Right cardiac atrium (tissue), 5 donors: ENCODE results near the gene SYNJ2. TPM values are rescaled to one million over a fixed set of nuclear protein-coding genes. Genes with fewer than 3 reads are reported as not detected.

Source experiments
- ATAC-seq, 2 donors: fragments of 200-7000 bp; cut with Tn5 transposase; one replicate each; pipeline versions ENCODE4 v1.8.0 to v1.9.1; 2020; ENCODE audit warnings: moderate library complexity in 2 of 2, mild to moderate bottlenecking in 1 of 2
- DNase-seq, 3 donors: peaks; one replicate each; pipeline ENCODE4 v3.0.0-alpha.2; 2020
- H3K27ac ChIP-seq: one replicate; pipeline ENCODE4 v1.5.1; 2013; ENCODE audit warnings: mild to moderate bottlenecking, low read length, control low read depth, moderate library complexity
- H3K27me3 ChIP-seq: one replicate; pipeline ENCODE4 v1.6.1; 2013; ENCODE audit not compliant: control insufficient read depth, insufficient read depth
- H3K4me1 ChIP-seq: one replicate; pipeline ENCODE4 v1.6.1; 2013; ENCODE audit warnings: low read length; ENCODE audit not compliant: control insufficient read depth, insufficient read depth
- H3K4me3 ChIP-seq: one replicate; pipeline ENCODE4 v1.5.1; 2013; ENCODE audit warnings: low read length, control low read depth
- H3K9me3 ChIP-seq: one replicate; pipeline ENCODE4 v1.6.1; 2013; ENCODE audit warnings: low read length; ENCODE audit not compliant: control insufficient read depth
- WGBS: extraction: QIAGEN DNeasy Blood & Tissue Kit; methylation state at CpG from one replicate; pipeline ENCODE4 v1.1.7; 2013; 5-methylcytosine and 5-hydroxymethylcytosine counted together
- intact Hi-C, 4 donors: fragments of 100-400 bp; cut with DNase I; formaldehyde crosslinking; loops; one replicate each; pipeline versions ENCODE4 v1.11.0 to v1.14.0; 2022 to 2023
- polyA plus RNA-seq: library from polyadenylated mRNA; stranded (reverse); fragments of 200-250 nt; gene quantifications from one replicate; pipeline ENCODE4 v1.2.3, GENCODE V29; 2013
- total RNA-seq, 4 donors: library from RNA; stranded (reverse); fragmentation: NEBNext Ultra II Directional; extraction: Animal tissue kit (Norgen Biotek cat#: 25700); gene quantifications; one replicate each; pipeline ENCODE4 v1.2.1, GENCODE V29; 2021
- donor health status: healthy with polysubstance abuse.
- donor health status: DM: no; HTN: yes; CAD: no.
- donor health status: DM: no; HTN: no; CAD: no.
- donor health status: DM: no; HTN: yes; CAD: no; lungs with severe emphysema.
- donor health status: DM: yes; HTN: yes; CAD: no.

The SYNJ2 gene
- total and polyA plus RNA-seq, 5 donors, result 9.5 to 26.3 (median 19.6) TPM

DNA sequence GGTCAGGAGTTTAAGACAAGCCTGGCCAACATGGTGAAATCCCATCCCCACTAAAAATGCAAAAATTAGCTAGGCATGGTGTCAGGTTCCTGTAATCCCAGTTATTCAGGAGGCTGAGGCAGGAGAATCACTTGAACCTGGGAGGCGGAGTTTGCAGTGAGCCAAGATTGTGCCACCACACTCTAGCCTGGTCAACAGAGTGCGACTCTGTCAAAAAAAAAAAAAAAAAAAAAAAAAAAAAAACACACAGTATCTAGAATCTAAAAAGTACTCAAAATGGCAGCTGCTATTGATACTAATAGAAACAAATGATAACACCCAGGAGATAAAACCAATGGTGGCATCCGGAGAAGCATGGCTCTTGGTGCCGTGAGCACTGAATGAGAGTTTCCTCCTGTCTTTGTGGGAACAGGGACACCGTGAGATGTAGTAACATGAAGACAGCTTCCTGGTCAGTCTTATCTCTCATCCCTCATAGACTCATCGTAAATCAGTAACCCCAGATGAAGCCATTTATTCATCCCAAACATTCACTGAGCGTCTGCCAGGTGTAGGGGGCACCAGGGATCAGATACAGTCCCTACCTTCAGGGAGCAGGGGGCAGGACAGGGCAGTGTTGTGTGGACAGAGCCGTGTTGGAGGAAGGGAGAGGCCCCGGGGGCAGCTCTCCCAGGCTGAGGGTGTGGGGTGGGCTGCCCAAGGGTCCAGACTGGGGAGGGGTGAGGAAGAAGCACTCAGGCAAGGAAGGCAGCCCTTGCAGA is 66.1 kb downstream of the SYNJ2 start:
- intact Hi-C loops, result loop anchor here in 1 of 4 donors (10.0 kb wide), 1 partner anchor 63 kb away; the partner anchor contains the start of gene SYNJ2
- Histone ChIP-seq H3K9me3 (no peaks in the 10 kb centered on the region), H3K27me3 (no peaks in the 10 kb centered on the region), H3K4me1 (peaks cover 4% of the 10 kb centered on the region), H3K27ac (no peak overlapping the region), H3K4me3 (no peak overlapping the region)
- no peak for ATAC-seq
- WGBS, result 77% methylated on average over 9 of the region's 9 CpGs
- DNase-seq, result no peak

DNA sequence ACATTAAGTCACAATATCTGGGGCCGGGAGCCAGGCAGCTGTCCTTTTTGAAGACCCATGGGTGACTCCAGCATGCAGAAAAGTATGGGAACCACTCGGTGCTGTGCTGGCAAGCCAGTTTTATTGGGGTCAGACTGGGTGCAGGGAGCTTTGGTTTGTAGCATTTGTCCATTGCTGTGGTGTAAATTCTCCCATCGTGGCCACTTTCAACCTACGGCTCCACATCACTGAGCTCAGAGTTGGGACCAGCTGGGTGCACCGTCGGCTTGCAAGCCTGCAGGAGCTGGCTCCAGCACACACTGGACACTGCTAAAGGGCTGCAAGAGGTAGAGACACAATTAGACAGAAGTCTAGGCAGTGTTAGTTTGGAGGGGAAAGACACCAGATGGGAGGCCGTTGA is 66.9 kb downstream of the SYNJ2 start:
- peaks cover 4% of the 10 kb centered on the region for H3K4me1 ChIP-seq
- no peak overlapping the region for H3K4me3 ChIP-seq
- H3K9me3 ChIP-seq, result no peaks in the 10 kb centered on the region
- 93% methylated on average over 7 of the region's 7 CpGs for WGBS
- no peak for ATAC-seq
- H3K27ac ChIP-seq, result no peak overlapping the region
- intact Hi-C loops, result loop anchor here in 1 of 4 donors (10.0 kb wide), 1 partner anchor 64 kb away; the partner anchor contains the start of gene SYNJ2
- DNase-seq, result no peak
- no peaks in the 10 kb centered on the region for H3K27me3 ChIP-seq

DNA sequence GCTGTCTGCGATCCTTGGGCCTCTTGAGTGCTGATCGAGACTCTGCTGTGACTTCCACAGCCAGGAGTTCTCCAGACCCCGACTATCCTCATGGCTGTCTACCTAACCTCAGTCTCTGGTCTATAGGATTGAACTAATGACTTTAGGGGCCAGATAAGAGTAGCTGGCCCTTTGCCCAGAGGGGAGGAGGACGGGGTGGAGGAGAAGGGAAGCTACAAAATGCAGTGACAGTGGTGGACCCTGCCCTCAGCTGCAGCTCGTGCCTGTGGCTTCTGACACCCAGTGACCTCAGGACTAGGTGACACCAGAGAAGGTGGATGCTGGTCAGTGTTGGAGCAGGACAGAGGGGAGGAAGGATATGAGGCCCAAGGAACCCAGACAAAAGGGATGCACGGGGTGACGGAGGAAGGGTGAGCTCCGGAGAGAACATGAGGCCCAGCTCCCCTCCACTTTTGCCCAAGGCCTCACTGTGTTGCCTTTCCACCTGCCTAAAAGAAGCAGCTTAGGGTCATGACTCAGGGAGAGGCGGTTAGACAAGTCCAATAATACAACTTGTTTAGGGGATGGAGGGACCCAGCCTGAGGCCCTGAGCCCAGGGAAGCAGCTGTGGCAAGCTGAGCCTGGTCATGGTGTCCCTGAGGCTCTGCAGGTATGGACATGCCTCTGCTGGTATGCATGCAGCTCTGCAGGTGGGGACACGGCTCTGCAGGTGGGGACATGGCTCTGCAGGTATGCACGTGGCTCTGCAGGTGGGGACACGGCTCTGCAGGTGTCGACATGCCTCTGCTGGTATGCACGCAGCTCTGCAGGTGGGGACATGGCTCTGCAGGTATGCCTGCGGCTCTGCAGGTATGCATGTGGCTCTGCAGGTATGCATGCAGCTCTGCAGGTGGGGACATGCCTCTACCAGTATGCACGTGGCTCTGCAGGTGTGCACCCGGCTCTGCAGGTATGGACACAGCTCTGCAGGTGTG is 67.7 kb downstream of the SYNJ2 start:
- DNase-seq, result peak in 1 of 3 donors; percentile 41
- Histone ChIP-seq H3K27ac (no peak overlapping the region), H3K9me3 (no peaks in the 10 kb centered on the region), H3K4me3 (no peak overlapping the region), H3K4me1 (peaks cover under 1% of the 10 kb centered on the region), H3K27me3 (no peaks in the 10 kb centered on the region)
- no peak for ATAC-seq
- WGBS, result 89% methylated on average over 17 of the region's 17 CpGs
- intact Hi-C loops, result loop anchor here in 1 of 4 donors (10.0 kb wide), 1 partner anchor 65 kb away; the partner anchor contains the start of gene SYNJ2

DNA sequence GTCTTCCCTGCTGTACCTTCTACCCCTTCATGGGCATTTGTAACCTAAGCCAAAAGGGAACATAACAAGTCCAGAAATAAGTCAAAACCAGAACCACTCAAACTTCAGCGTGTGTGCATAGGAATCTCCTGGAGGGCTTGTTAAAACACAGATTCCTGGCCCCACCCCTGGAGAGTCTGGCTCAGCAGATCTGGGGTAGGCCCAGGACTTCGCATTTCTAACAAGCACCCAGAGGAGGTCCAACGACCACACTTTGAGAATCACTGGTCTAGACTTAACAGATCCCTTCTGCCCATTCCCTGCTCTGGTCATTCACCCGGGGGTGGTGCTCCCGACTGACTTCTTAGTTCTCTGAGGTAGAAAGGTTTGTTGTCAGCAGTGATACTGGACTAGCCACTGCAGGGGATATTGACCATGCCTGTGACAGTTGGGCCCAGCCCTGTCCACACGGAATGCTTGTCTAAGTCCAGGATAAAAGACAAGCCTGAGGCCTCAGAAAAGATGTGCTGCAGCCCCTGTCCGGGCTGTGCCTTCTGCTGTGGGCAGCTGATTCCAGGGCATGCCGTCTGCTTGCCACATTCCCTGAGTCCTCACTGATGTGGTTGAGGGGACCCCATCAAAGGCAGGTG is 68.6 kb downstream of the SYNJ2 start:
- H3K27me3 ChIP-seq, result no peaks in the 10 kb centered on the region
- no peak overlapping the region for H3K27ac ChIP-seq
- intact Hi-C loops, result no loop called here
- ATAC-seq (no peak), DNase-seq (no peak)
- no peaks in the 10 kb centered on the region for H3K4me1 ChIP-seq
- WGBS, result 87% methylated on average over 8 of the region's 8 CpGs
- H3K9me3 ChIP-seq, result no peaks in the 10 kb centered on the region
- no peak overlapping the region for H3K4me3 ChIP-seq

DNA sequence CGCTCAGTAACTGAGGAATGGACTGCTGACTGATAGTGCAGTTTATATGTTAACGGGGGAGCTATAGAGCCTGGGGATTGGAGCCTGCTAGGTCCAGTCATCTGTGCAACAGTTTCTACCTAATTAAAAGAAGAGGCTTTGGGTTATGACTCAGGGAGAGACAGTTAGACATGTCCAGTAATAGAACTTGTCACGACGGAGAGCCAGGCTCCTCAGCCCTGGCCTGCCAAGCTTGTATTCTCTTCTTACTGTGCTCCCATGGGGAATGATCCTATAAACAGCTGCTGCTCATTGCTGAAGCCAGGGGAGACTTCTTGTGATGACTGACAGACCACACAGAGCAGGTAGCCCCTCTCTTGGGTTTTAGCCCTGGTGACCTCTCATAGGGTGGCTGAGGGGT is 69.3 kb downstream of the SYNJ2 start:
- intact Hi-C loops, result no loop called here
- Histone ChIP-seq H3K4me1 (no peaks in the 10 kb centered on the region), H3K27me3 (no peaks in the 10 kb centered on the region), H3K4me3 (no peak overlapping the region), H3K9me3 (no peaks in the 10 kb centered on the region), H3K27ac (no peak overlapping the region)
- ATAC-seq (no peak), DNase-seq (no peak)
- 71% methylated on average over 4 of the region's 4 CpGs for whole genome bisulfite sequencing

DNA sequence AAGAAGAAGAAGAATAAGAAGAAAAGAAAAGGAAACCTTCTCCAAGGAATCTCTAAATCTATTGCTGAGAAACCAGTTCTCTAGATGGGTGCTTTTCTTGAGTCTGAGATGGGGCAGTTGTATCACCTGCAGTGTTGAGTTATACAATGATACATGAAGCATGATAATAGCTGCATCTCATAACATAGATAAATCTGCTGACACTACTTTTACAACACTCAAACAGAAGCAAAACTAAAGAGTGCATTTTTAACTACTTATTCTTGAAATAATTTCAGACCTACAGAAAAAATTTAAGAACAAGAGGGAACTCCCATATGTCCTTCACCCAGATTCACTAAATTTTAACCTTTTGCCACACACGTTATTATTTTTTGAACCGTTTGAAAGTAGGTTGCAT is 70.3 kb downstream of the SYNJ2 start:
- WGBS, result 84% methylated on average over 2 of the region's 2 CpGs
- intact Hi-C loops, result no loop called here
- DNase-seq, result no peak
- no peak for ATAC-seq
- Histone ChIP-seq H3K27ac (no peak overlapping the region), H3K27me3 (no peaks in the 10 kb centered on the region), H3K4me3 (no peak overlapping the region), H3K9me3 (no peaks in the 10 kb centered on the region), H3K4me1 (no peaks in the 10 kb centered on the region)

DNA sequence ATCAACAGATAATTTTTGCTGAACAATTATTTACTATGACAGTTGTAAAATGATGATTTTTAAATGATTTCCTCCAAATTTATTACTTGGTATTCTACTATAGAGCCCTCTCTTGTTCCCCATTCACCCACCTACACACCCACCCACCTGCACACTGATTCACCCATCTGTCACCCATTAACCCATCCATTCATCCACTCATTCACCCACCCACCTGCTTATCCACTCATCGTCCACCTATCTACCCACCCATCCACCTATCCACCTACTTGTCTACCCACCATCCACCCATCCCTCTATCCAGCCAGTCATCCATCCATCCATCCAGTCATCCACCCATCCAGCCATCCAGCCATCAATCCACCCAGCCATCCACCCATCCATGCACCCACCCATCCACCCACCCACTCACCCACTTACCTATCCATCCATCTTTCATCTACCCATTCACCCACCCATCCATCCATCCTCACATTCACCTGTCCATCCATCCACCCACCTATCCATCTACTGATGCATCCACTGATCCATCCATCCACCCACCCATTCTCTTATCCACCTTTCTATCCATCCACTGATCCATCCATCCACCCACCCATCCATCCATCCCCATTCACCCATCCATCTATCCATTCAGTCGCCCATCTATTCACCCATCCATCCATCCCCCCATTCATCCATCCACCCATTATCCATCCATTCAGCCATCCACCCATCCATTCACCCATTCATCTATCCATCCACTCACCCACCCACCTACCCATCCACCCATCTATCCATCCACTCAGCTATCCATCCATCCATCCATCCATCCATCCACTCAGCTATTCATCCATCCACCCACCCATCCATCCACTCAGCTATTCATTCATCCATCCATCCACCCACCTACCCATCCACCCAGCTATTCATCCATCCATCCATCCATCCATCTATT is 72.0 kb downstream of the SYNJ2 start:
- DNase-seq, result no peak
- Histone ChIP-seq H3K27me3 (no peaks in the 10 kb centered on the region), H3K27ac (no peak overlapping the region), H3K4me1 (no peaks in the 10 kb centered on the region), H3K4me3 (no peak overlapping the region), H3K9me3 (no peaks in the 10 kb centered on the region)
- WGBS, result 74% methylated on average over 2 of the region's 2 CpGs
- no peak for ATAC-seq
- intact Hi-C loops, result no loop called here

DNA sequence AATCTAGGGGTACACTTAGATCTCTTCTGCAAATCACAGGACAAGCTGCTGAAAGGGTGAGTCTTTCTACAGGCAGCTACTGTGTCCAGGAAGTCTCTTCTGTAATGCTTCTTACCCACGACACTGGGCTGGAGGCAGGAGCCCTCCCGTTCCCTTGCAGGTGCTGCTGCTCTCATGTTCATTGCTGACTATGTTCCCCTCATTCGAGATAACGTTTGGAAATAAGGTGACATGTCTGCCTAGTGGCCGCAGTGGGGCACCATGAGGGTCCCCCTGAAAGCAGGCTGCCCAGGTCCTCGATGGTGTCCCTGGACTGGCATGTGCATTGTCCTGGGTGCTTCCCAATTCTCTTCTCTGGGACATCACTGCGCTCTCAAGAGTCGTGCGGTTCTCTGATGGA is 74.7 kb downstream of the SYNJ2 start:
- no peak for DNase-seq
- no peak for ATAC-seq
- intact Hi-C loops, result no loop called here
- Histone ChIP-seq H3K27ac (no peak overlapping the region), H3K27me3 (no peaks in the 10 kb centered on the region), H3K4me3 (no peak overlapping the region), H3K4me1 (peaks cover 13% of the 10 kb centered on the region), H3K9me3 (no peaks in the 10 kb centered on the region)
- WGBS, result 94% methylated on average over 9 of the region's 9 CpGs

DNA sequence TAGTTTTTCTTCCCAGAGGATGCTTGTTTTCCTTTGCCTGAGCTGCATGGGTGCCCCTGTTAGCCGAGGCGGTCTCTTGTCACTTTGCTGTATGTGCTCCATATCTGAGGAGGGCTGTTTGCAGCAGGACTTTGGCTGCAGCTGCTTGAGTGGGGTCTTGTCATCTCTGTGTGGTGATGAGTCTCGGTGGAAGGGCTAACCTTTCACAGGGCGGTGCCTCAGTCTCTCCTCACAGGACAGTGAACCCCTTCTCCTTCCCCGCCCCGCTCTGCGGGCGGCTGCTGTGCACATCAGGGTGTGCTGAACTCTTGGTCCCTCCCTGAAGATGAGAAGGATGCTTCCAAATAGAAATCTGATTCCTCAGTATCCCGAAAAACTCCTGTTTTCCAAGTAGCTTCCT is 75.1 kb downstream of the SYNJ2 start:
- 96% methylated on average over 9 of the region's 9 CpGs for WGBS
- ATAC-seq (no peak), DNase-seq (no peak)
- intact Hi-C loops, result no loop called here
- H3K4me1 ChIP-seq, result peaks cover 13% of the 10 kb centered on the region
- no peaks in the 10 kb centered on the region for H3K27me3 ChIP-seq
- H3K27ac ChIP-seq, result no peak overlapping the region
- H3K9me3 ChIP-seq, result no peaks in the 10 kb centered on the region
- no peak overlapping the region for H3K4me3 ChIP-seq
